Vagina (tissue), 2 donors: Measurements from ENCODE around the gene ADD1.

ENCODE experiments used
- POLR2A ChIP-seq, 2 donors: fragments of 450-650 bp; IDR thresholded peaks; one replicate each; pipeline ENCODE4 v1.6.1; 2017; ENCODE audit warnings: antibody characterized with exemption in 2 of 2, mild to moderate bottlenecking in 2 of 2, moderate library complexity in 2 of 2
- TF ChIP-seq, protein P1 (sequence below), 3 experiments: fragments of 450-650 bp in 2 of 3; fragments of 200-600 bp in 1 of 3; sonication (generic) in 1 of 3; IDR thresholded peaks; one replicate each; pipeline ENCODE4 v1.5.1; 2017 to 2019; ENCODE audit warnings: antibody characterized with exemption in 3 of 3, mild to moderate bottlenecking in 2 of 3, moderate library complexity in 2 of 3

GRCh38 chr4:2898001-2898400 lies 54.4 kb downstream of the ADD1 start:
- TF ChIP-seq, protein P1, sequence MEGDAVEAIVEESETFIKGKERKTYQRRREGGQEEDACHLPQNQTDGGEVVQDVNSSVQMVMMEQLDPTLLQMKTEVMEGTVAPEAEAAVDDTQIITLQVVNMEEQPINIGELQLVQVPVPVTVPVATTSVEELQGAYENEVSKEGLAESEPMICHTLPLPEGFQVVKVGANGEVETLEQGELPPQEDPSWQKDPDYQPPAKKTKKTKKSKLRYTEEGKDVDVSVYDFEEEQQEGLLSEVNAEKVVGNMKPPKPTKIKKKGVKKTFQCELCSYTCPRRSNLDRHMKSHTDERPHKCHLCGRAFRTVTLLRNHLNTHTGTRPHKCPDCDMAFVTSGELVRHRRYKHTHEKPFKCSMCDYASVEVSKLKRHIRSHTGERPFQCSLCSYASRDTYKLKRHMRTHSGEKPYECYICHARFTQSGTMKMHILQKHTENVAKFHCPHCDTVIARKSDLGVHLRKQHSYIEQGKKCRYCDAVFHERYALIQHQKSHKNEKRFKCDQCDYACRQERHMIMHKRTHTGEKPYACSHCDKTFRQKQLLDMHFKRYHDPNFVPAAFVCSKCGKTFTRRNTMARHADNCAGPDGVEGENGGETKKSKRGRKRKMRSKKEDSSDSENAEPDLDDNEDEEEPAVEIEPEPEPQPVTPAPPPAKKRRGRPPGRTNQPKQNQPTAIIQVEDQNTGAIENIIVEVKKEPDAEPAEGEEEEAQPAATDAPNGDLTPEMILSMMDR (IDR thresholded peaks at IDR 0.05) = no peak
- no peak for TF ChIP-seq POLR2A (IDR thresholded peaks at IDR 0.05)
